GM10847 (cell line): ENCODE measurements around the gene NID1.

Experiments used
- POLR2A ChIP-seq: IDR thresholded peaks from 2 replicates; pipeline ENCODE4 v1.6.1; 2011; ENCODE audit not compliant: insufficient read length; ENCODE audit errors: extremely low read depth

Gene NID1

DNA sequence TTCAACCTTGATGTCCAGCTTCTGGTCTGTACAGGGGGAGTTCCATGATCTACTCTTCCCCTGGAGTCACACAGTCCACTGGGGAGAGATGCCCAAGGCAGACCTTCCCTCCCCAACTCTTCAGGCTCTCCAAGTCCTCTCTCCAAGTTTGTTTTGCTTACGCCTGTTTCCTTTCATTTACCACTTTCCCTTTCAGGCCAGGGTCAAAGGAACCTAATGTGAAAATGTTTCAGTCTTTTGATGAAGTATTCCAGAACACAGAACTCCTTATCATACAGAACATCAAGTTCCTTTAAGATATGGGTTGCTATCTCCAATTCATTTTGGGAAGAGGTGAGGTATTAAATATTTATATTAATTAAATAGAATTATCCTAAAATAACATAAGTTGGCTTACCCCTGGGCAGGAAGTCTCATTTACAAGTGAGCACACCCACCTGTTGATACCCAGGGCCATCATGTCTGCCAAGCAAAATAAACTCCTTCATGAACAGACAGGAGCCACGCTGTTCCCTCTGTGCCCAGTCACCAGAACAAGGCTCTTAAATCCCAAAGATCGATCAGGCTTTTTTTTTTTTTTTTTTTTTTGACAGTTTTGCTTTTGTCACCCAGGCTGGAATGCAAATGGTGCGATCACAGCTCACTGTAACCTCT, 116.0 kb downstream of the NID1 start:
- no peak for TF ChIP-seq POLR2A

DNA sequence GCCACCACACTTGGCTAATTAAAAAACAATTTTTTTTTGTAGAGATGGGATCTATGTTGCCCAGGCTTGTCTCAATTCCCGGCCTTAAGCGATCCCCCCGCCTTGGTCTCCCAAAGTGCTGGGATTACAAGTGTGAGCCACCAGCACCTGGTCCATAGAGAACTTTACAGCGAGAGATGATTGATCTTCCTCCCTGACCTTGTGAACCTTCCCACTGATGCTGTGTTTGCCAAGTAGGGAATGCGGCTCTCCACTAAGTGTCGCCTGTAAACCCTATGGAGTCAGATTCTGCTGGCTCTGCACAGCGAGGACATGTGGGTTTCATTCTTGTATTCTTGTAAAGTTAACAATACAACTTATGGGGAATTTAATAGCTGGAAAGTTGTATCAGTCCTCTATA, 116.9 kb downstream of the NID1 start:
- no peak for TF ChIP-seq POLR2A

DNA sequence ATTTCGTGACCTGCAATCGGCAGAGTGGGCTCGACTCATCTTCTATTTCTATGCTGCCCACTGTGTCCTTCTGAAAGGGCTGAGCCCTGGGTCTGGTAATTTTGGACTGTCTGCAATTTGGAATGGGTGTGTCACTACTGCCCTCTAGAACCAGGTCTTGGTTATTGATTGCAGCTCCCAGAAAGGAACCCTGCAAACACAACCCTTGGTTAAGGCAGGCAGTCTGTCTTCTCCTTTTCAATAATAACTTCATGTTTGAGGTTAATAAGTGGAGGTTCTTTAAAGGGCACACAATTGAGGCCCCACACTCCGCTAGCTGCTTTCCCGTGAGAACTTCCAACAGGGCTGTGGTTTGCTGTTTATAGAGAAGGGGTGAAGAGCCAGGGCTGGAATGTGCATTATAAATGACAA, 118.3 kb downstream of the NID1 start:
- TF ChIP-seq POLR2A: no peak

DNA sequence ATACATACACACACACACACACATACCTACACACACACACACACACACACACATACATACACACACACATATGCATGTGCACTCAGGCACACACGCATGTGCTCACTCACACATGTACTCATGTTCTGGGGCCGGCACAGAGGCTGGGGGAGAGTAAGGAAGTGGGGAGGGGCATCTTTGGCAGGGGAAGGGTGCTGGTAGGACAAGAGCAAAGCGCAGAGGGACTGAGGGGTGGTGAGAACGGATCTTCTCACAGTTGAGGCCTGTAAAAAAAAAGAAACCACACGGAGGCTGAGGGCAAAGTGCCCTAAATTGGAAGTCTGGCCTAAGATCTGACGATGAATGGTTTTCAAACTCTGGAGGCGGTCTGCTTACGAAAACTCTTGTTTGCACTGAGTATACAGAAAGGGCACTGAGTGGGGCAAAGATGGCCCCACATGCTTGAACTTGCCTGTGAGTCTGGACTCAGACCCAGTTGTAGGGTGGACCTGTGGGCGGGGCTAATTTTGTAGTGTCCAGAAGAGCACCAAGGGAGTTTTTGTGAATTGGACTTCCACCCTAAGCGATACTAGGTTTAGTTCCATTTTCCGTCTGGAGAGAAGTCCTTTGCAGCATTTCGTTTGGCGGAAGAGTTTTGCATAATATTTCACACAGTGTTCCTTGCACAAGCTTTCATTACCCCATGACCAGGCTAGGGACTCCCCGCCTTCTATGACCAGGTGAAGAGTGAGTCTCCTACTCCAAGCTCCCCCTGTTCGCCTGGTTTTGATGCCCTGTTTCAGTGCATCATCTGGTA, 118.9 kb downstream of the NID1 start:
- no peak for TF ChIP-seq POLR2A

- no peak for TF ChIP-seq POLR2A
These were observed 121.2 kb downstream of the NID1 start for GRCh38 chr1:235943581-235944114.

DNA sequence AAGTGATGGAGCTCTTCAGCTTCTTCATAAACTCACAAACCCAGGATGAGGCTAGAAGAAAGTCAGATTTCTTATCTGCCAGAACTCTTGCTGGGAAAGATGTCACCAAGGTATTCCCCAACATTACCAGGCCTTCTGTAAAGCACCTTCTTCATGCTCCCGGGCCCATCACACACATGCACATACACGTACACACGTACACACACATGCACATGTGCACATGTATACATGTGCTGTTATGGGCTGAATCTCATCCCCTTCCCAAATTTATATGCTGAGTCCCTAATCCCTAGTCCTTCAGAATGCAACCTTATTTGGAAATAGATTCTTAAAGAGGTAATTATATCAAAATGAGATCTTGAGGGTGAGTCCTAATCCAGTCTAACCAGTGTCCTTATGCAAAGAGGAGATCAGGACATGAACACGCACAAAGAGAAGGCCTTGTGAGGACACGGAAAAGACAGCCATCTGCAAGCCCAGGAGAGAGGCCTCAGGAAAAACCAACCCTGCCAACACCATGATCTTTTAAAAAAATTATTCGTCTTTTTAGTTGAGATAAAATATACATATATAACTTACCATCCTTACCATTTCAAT, 121.8 kb downstream of the NID1 start:
- no peak for TF ChIP-seq POLR2A

- TF ChIP-seq POLR2A: no peak
These were observed 122.3 kb downstream of the NID1 start for GRCh38 chr1:235942625-235942934.

GRCh38 chr1:235941876-235942624, 122.8 kb downstream of the NID1 start:
- TF ChIP-seq POLR2A: no peak

- no peak for TF ChIP-seq POLR2A
These were observed 124.6 kb downstream of the NID1 start for GRCh38 chr1:235940285-235940684.

DNA sequence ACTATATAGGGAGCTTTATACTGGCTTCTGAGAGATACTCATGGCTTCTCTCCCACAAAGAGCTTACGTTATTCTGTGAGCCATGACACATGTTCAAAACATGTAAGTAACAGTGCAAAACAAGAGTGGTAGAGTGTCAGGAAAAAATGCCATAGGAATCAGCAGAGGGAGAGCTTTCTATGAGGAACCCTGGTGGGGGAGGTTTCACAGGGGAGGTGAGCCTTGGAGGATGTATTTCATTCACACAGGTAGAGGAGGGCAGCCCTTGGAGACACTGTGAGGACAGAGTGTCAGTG, 125.5 kb downstream of the NID1 start:
- no peak for TF ChIP-seq POLR2A

DNA sequence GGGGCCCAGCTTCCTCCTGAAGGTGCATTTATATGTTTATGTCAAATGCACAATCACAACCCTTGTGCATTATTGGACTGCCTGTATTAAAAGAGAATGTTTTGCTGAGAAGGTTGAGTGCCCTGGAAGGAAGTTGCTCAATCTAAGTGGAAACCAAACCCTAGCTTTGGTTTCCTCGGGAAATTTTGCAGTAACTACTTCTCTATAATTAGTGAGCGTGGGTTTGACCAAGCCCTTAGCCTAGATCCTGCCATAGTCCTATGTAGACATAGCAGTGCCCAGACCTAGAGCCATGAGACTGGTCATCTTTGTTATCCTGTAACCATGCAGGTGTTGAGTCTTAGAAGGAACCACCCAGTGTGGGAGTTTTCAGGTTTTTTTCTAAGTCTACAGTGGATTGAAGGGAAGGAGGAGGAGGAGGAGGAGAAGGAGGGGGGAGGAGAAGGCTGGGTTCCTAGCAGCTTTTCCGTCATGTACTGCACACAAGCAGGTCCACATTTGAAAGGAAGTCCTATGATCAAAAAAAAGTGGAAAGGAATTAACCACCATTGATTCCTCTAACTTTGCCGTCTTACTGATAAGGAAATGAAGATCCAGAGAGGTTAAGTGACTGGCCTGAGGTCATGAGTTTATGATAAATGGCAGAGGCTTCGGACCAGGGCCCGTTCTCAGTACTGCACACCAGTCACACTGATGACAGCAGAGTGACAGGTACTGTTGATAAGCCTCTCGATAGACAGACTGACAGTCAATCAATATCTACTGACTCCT, 126.0 kb downstream of the NID1 start:
- no peak for TF ChIP-seq POLR2A

GRCh38 chr1:235937123-235937522, 127.8 kb downstream of the NID1 start:
- no peak for TF ChIP-seq POLR2A

DNA sequence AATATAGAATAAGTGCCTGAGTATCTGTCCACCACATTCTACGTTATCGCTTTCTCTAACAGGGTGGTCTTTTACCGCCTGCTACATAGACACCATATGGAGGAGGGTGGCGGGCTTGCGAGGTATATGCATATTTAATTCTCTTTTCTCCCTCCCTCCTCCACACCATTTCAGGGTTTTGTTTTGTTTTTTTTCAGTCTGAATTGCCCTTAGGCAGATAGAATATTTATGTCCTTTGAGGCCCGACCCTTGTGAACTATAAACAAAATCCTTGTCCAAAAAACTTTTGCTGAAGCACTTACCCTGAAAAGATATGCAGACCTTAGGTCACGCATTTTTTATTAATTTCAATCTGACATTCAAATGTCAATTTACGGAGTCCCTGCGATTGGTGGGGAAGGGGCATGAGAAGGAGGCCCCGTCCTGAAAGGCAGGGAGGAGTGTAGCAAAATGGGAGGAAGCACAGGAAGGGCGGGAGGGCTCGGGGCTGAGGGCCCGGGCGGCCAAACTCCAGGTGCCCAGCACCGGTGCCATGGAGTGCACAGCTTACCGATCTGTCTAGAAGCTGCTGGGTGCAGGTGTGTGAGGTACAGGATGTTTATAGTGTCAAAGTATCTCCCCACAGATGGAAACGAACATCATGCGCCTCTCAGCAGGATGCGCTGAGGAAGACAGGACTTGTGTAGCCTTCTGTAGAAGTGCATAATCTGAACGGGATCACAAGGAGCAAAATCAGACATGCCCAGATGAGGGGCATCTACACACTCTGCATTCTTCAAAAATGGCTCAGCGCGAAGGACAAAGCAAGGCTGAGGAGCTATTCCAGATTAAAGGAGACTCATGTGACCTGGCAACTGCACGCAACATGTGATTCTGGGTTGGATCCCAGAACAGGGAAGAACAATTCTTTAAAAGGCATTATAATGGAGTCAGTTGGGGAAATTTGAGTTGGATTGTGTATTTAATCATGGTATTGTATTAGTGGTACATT, 129.4 kb downstream of the NID1 start:
- TF ChIP-seq POLR2A: no peak

DNA sequence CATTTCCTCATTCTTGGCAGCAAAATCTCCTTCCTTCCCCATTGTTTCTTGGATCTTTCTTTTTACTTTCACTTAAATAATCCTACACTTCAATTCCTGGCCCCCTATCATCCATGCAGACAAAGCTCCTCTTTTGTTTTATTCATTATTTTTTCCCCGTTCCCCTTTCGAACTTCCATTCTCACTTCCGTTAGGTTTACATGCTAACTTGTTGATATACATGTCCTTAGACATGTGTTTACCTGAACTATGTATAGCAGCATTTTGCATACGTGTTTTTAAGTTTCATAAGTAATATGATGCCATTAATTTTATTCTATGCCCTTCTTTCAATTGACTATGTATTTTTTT, 131.1 kb downstream of the NID1 start:
- no peak for TF ChIP-seq POLR2A

GRCh38 chr1:235933017-235933765, 131.7 kb downstream of the NID1 start:
- TF ChIP-seq POLR2A: no peak
